ENCODE results near the gene SLC4A1AP. TPM values are rescaled to one million over a fixed set of nuclear protein-coding genes. Genes with fewer than 3 reads are reported as not detected.

The SLC4A1AP gene
- total RNA-seq, 1 experiment from 2014 or later = 19.8 TPM

GRCh38 chr2:27736031-27736889 lies 72.6 kb downstream of the SLC4A1AP start:
- Histone ChIP-seq H4K20me1 (ENCODE audit: insufficient read depth) (no peaks in the 10 kb centered on the region), H3K9me2 (ENCODE audit: insufficient read depth) (no peaks in the 10 kb centered on the region), H2AFZ (ENCODE audit: low read depth, low read length, poor library complexity, severe bottlenecking) (no peak overlapping the region), H3K27ac (ENCODE audit: low read depth, low read length) (no peak overlapping the region; the same call in 1 of the 2 replicates), H3K9me3 (ENCODE audit: control insufficient read depth in 1 of 2, insufficient read depth in 1 of 2, low read depth in 1 of 2, low read length in 2 of 2) (no peaks in the 10 kb centered on the region), H3K4me2 (ENCODE audit: low read length) (no peak overlapping the region), H3K36me3 (ENCODE audit: control insufficient read depth in 1 of 2, insufficient read depth in 2 of 2, low read length in 2 of 2) (no peaks in the 10 kb centered on the region), H3K79me2 (ENCODE audit: insufficient read depth, low read length) (no peaks in the 10 kb centered on the region), H3K27me3 (ENCODE audit: insufficient read depth, low read length) (no peaks in the 10 kb centered on the region), H3K4me1 (ENCODE audit: control insufficient read depth in 1 of 2, insufficient read depth in 2 of 2, low read length in 2 of 2) (peaks cover 0 to 6% of the 10 kb centered on the region in 2 experiments; a peak in 1 of 4 replicates), H3K4me3 (replicated peaks in 1 of 2; ENCODE audit: low read depth in 1 of 2, low read length in 2 of 2) (no peak overlapping the region), H3K9ac (ENCODE audit: low read length) (no peak overlapping the region)
- no peak for TF ChIP-seq TCF7L2 (IDR thresholded peaks at IDR 0.05; ENCODE audit: borderline replicate concordance, extremely low read depth, insufficient read depth, insufficient read length)
- TF ChIP-seq EGR1 (IDR thresholded peaks at IDR 0.05; ENCODE audit: low read depth) = no peak
- no peak for TF ChIP-seq SIN3A (IDR thresholded peaks at IDR 0.05; ENCODE audit: low read depth)
- no peak for TF ChIP-seq SRF (IDR thresholded peaks at IDR 0.05; ENCODE audit: low read depth)
- no peak for TF ChIP-seq YY1 (IDR thresholded peaks at IDR 0.05; ENCODE audit: extremely low read depth, insufficient replicate concordance, low read depth, low read length)
- no peak for TF ChIP-seq CTCF (IDR thresholded peaks at IDR 0.05 in 2 of 3, conservative IDR thresholded peaks at IDR 0.05 in 1 of 3; ENCODE audit: borderline replicate concordance in 1 of 3, insufficient read depth in 1 of 3, low read depth in 2 of 3, low read length in 2 of 3)
- no peak for DNase-seq (ENCODE audit: low read depth, low spot score)
- POLR2A ChIA-PET = interaction anchor here (1.2 kb wide), 1 partner anchor 16 kb away, joined by 3 read pairs; no protein-coding TSS in a partner anchor
- intact Hi-C loops (cut with micrococcal nuclease) = no loop called here
- ATAC-seq = no peak
- RAD21 ChIA-PET (ENCODE audit: low non-redundant PET in 1 of 2, low total read pairs in 2 of 2, uncharacterized antibody in 2 of 2, unreplicated experiment in 2 of 2) = interaction anchor here in 1 of 2 experiments (0.5 kb wide), 1 partner anchor 15 kb away, joined by 4 read pairs; no protein-coding TSS in a partner anchor
- CTCF ChIA-PET = interaction anchor here (1.2 kb wide), 1 partner anchor 13 kb away, joined by 4 read pairs; no protein-coding TSS in a partner anchor
- BruUV-seq (replicated peaks) = no TSS peak

Data from HCT116 (cell line).